T-cell (primary cell): ENCODE measurements around the gene ADGRG6. TPM values are rescaled to one million over a fixed set of nuclear protein-coding genes. Genes with fewer than 3 reads are reported as not detected.
"Not testable (repeated sequence)": the region's sequence is repeated elsewhere in the genome, so short reads cannot be mapped to it uniquely, and the experiment has no call there.

Experiments
- ATAC-seq, 4 experiments: fragments of 200-7000 bp in 3 of 4; fragments of 150-1000 bp in 1 of 4; cut with Tn5 transposase; replicated peaks in 1 of 4; 1 replicate in 3 of 4; 2 replicates in 1 of 4; pipeline ENCODE4 v1.10.0; 2021; ENCODE audit warnings: moderate library complexity in 3 of 4, mild to moderate bottlenecking in 2 of 4, moderate number of reproducible peaks in 1 of 4
- CTCF ChIA-PET, 2 donors: fragments of 300-600 bp; sonication (Branson Sonifier 250); formaldehyde crosslinking; loops; one replicate each; lab custom pipeline; 2022; ENCODE audit warnings: antibody characterized with exemption in 2 of 2; lab: Charles Lee
- POLR2A ChIA-PET, 2 donors: fragments of 300-600 bp; sonication (Branson Sonifier 250); formaldehyde crosslinking; loops; one replicate each; lab custom pipeline; 2022; ENCODE audit warnings: antibody characterized with exemption in 2 of 2; lab: Charles Lee
- DNase-seq, 35 experiments: peaks; one replicate each; pipeline versions ENCODE4 v3.0.0 to v3.0.0-alpha.2; 2013 to 2023
- H3K27ac ChIP-seq: one replicate; pipeline ENCODE4 v1.5.1; 2013; ENCODE audit warnings: low read length
- H3K27me3 ChIP-seq, 2 experiments: replicated peaks in 1 of 2; 1 replicate in 1 of 2; 2 replicates in 1 of 2; pipeline versions ENCODE4 v1.6.1 to v1.7.0; 2013; ENCODE audit warnings: low read length in 1 of 2, mixed read lengths in 1 of 2; ENCODE audit not compliant: control insufficient read depth in 2 of 2, insufficient read depth in 2 of 2; ENCODE audit errors: extremely low read depth in 1 of 2
- H3K36me3 ChIP-seq, 2 donors: 1 replicate in 1 of 2; 2 replicates in 1 of 2; pipeline versions ENCODE4 v1.6.1 to v1.7.0; 2013; ENCODE audit warnings: low read length in 1 of 2; ENCODE audit not compliant: control insufficient read depth in 2 of 2, insufficient read depth in 1 of 2; ENCODE audit errors: extremely low read depth in 1 of 2
- H3K4me1 ChIP-seq, 2 experiments: 1 replicate in 1 of 2; 2 replicates in 1 of 2; pipeline versions ENCODE4 v1.6.1 to v1.7.0; 2013; ENCODE audit warnings: low read length in 2 of 2, mixed read lengths in 1 of 2; ENCODE audit not compliant: insufficient read depth in 2 of 2, control insufficient read depth in 1 of 2; ENCODE audit errors: extremely low read depth in 1 of 2
- H3K4me3 ChIP-seq, 2 donors: 1 replicate in 1 of 2; 2 replicates in 1 of 2; pipeline versions ENCODE4 v1.5.1 to v1.7.0; 2013; ENCODE audit warnings: mild to moderate bottlenecking in 2 of 2, low read length in 1 of 2, moderate library complexity in 1 of 2; ENCODE audit not compliant: control insufficient read depth in 1 of 2; ENCODE audit errors: extremely low read depth in 1 of 2
- H3K9me3 ChIP-seq: 2 replicates; pipeline ENCODE4 v1.7.0; 2013
- H3K27ac Mint-ChIP-seq, 2 donors: one replicate each; pipeline ENCODE4 v1.8.0; 2020 to 2021; ENCODE audit warnings: mild to moderate bottlenecking in 2 of 2, mixed read lengths in 2 of 2
- H3K27me3 Mint-ChIP-seq, 2 donors: one replicate each; pipeline ENCODE4 v1.8.0; 2021 to 2022; ENCODE audit warnings: mixed read lengths in 2 of 2
- H3K36me3 Mint-ChIP-seq: one replicate; pipeline ENCODE4 v1.8.0; 2021; ENCODE audit warnings: mixed read lengths
- H3K4me1 Mint-ChIP-seq, 3 donors: one replicate each; pipeline ENCODE4 v1.8.0; 2020 to 2022; ENCODE audit warnings: mixed read lengths in 3 of 3, mild to moderate bottlenecking in 1 of 3
- H3K4me3 Mint-ChIP-seq, 3 donors: one replicate each; pipeline ENCODE4 v1.8.0; 2020 to 2022; ENCODE audit warnings: mild to moderate bottlenecking in 3 of 3, mixed read lengths in 3 of 3, moderate library complexity in 3 of 3
- H3K9me3 Mint-ChIP-seq, 3 donors: one replicate each; pipeline ENCODE4 v1.8.0; 2020 to 2022; ENCODE audit warnings: mixed read lengths in 3 of 3
- WGBS: methylation state at CpG from one replicate; pipeline ENCODE4 v1.1.5; 2013; ENCODE audit warnings: missing lambda C conversion rate; ENCODE audit not compliant: insufficient coverage; 5-methylcytosine and 5-hydroxymethylcytosine counted together
- total RNA-seq, 35 experiments: library from RNA in 6 of 35; stranded (reverse) in 6 of 35; fragments of 120-200 nt in 1 of 35; gene quantifications; one replicate each; pipeline versions ENCODE4 v1.2.1 to v1.2.4 and lab custom pipeline; 2013 to 2026

Gene ADGRG6
- total RNA-seq, 5 donors from 2014 or later (not counting 1 experiment from before 2014, with no cell fraction given): 0.51 to 0.89 (median 0.61) TPM

- no peaks in the 10 kb centered on the region for H3K27me3 ChIP-seq
- no peaks in the 10 kb centered on the region for H3K9me3 Mint-ChIP-seq
- H3K4me3 ChIP-seq: no peak overlapping the region
- H3K4me1 ChIP-seq: no peaks in the 10 kb centered on the region
- CTCF ChIA-PET: no interaction called here
- no peaks in the 10 kb centered on the region for H3K9me3 ChIP-seq
- H3K27me3 Mint-ChIP-seq: peaks cover under 1 to 2% of the 10 kb centered on the region in 2 donors
- no peak for DNase-seq
- H3K36me3 ChIP-seq: no peaks in the 10 kb centered on the region
- H3K36me3 Mint-ChIP-seq: no peaks in the 10 kb centered on the region
- ATAC-seq: no peak
- WGBS: 67% methylated on average over 1 of the region's 2 CpGs
- POLR2A ChIA-PET: no interaction called here
- no peak overlapping the region for H3K27ac ChIP-seq
- no peak overlapping the region for H3K27ac Mint-ChIP-seq
- no peaks in the 10 kb centered on the region for H3K4me1 Mint-ChIP-seq
- no peak overlapping the region for H3K4me3 Mint-ChIP-seq
Observed at GRCh38 chr6:142452993-142453392, 151.2 kb downstream of the ADGRG6 start.

GRCh38 chr6:142454196-142454595 lies 152.4 kb downstream of the ADGRG6 start:
- CTCF ChIA-PET, H3K27me3 ChIP-seq, H3K36me3 ChIP-seq, ATAC-seq, H3K4me1 Mint-ChIP-seq, H3K9me3 Mint-ChIP-seq, POLR2A ChIA-PET, H3K27ac Mint-ChIP-seq, H3K4me1 ChIP-seq, H3K4me3 ChIP-seq, H3K4me3 Mint-ChIP-seq, DNase-seq, H3K9me3 ChIP-seq, H3K27me3 Mint-ChIP-seq, H3K36me3 Mint-ChIP-seq, H3K27ac ChIP-seq: not testable (repeated sequence)
- no CpG with 5 or more reads among the region's 1 CpG for WGBS

- H3K27me3 Mint-ChIP-seq, DNase-seq, H3K27me3 ChIP-seq, H3K4me1 Mint-ChIP-seq, H3K27ac ChIP-seq, H3K4me3 Mint-ChIP-seq, H3K27ac Mint-ChIP-seq, CTCF ChIA-PET, ATAC-seq, H3K9me3 ChIP-seq, H3K4me1 ChIP-seq, H3K9me3 Mint-ChIP-seq, H3K4me3 ChIP-seq, H3K36me3 ChIP-seq, H3K36me3 Mint-ChIP-seq, POLR2A ChIA-PET: not testable (repeated sequence)
- no CpG with 5 or more reads among the region's 2 CpGs for WGBS
Observed at GRCh38 chr6:142454848-142455247, 153.0 kb downstream of the ADGRG6 start.

GRCh38 chr6:142455957-142456589 lies 154.3 kb downstream of the ADGRG6 start:
- 91% methylated on average over 6 of the region's 8 CpGs for WGBS
- peaks cover 0 to 1% (median 0%) of the 10 kb centered on the region in 3 donors for H3K9me3 Mint-ChIP-seq
- ATAC-seq (no peak), DNase-seq (no peak)
- Histone ChIP-seq H3K4me1 (no peaks in the 10 kb centered on the region), H3K27ac (no peak overlapping the region), H3K27me3 (no peaks in the 10 kb centered on the region), H3K4me3 (no peak overlapping the region), H3K9me3 (no peaks in the 10 kb centered on the region), H3K36me3 (no peaks in the 10 kb centered on the region)
- H3K4me1 Mint-ChIP-seq: no peaks in the 10 kb centered on the region
- H3K27me3 Mint-ChIP-seq: peaks cover 0 to 2% of the 10 kb centered on the region in 2 donors
- H3K27ac Mint-ChIP-seq: no peak overlapping the region
- no peaks in the 10 kb centered on the region for H3K36me3 Mint-ChIP-seq
- ChIA-PET POLR2A (no interaction called here), CTCF (interaction anchor here in 1 of 2 donors (0.6 kb wide), 1 partner anchor 18 kb away, joined by 4 read pairs; no protein-coding TSS in a partner anchor)
- H3K4me3 Mint-ChIP-seq: no peak overlapping the region

GRCh38 chr6:142457638-142458406 lies 156.0 kb downstream of the ADGRG6 start:
- Mint-ChIP-seq H3K27me3 (no peaks in the 10 kb centered on the region), H3K9me3 (peaks cover 3 to 12% (median 3%) of the 10 kb centered on the region in 3 donors), H3K27ac (no peak overlapping the region), H3K4me1 (no peaks in the 10 kb centered on the region), H3K36me3 (peaks cover 3% of the 10 kb centered on the region), H3K4me3 (no peak overlapping the region)
- H3K27ac ChIP-seq: no peak overlapping the region
- H3K9me3 ChIP-seq: peaks cover 4% of the 10 kb centered on the region
- ChIA-PET CTCF (no interaction called here), POLR2A (no interaction called here)
- no peak overlapping the region for H3K4me3 ChIP-seq
- DNase-seq: no peak
- peaks cover 0 to 7% of the 10 kb centered on the region in 2 experiments for H3K27me3 ChIP-seq
- ATAC-seq: no peak
- H3K4me1 ChIP-seq: no peaks in the 10 kb centered on the region
- no peaks in the 10 kb centered on the region for H3K36me3 ChIP-seq
- WGBS: 100% methylated on average over 1 of the region's 1 CpG

GRCh38 chr6:142458836-142459235 lies 157.0 kb downstream of the ADGRG6 start:
- H3K4me3 ChIP-seq: no peak overlapping the region
- Mint-ChIP-seq H3K27me3 (no peaks in the 10 kb centered on the region), H3K9me3 (peaks cover 3 to 12% (median 8%) of the 10 kb centered on the region in 3 donors), H3K27ac (no peak overlapping the region), H3K4me1 (no peaks in the 10 kb centered on the region), H3K4me3 (no peak overlapping the region), H3K36me3 (peaks cover 3% of the 10 kb centered on the region)
- H3K27ac ChIP-seq: no peak overlapping the region
- ChIA-PET POLR2A (no interaction called here), CTCF (no interaction called here)
- ATAC-seq (no peak), DNase-seq (no peak)
- WGBS: no CpG with 5 or more reads among the region's 2 CpGs
- peaks cover 4% of the 10 kb centered on the region for H3K9me3 ChIP-seq
- no peaks in the 10 kb centered on the region for H3K4me1 ChIP-seq
- H3K27me3 ChIP-seq: peaks cover 0 to 7% of the 10 kb centered on the region in 2 experiments
- H3K36me3 ChIP-seq: no peaks in the 10 kb centered on the region
